NCI-H510A (cell line): ENCODE results near the gene ACP6.
"Not testable (repeated sequence)": the region's sequence is repeated elsewhere in the genome, so short reads cannot be mapped to it uniquely, and the experiment has no call there.

Experiments
- DNase-seq: peaks from one replicate; lab custom pipeline; 2025; lab: John Stamatoyannopoulos, UW

ACP6 gene

DNA sequence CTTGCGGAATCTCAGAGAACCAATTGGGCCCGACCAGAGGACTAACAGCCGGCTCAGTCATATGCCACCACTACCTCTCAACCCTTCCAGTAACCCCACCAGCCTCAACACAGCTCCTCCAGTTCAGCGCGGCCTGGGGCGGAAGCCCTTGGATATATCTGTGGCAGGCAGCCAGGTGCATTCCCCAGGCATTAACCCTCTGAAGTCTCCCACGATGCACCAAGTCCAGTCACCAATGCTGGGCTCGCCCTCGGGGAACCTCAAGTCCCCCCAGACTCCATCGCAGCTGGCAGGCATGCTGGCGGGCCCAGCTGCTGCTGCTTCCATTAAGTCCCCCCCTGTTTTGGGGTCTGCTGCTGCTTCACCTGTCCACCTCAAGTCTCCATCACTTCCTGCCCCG lies 49.8 kb downstream of the ACP6 start:
- DNase-seq, result no peak

- DNase-seq, result no peak
These were observed 50.6 kb downstream of the ACP6 start for GRCh38 chr1:147619741-147620140.

DNA sequence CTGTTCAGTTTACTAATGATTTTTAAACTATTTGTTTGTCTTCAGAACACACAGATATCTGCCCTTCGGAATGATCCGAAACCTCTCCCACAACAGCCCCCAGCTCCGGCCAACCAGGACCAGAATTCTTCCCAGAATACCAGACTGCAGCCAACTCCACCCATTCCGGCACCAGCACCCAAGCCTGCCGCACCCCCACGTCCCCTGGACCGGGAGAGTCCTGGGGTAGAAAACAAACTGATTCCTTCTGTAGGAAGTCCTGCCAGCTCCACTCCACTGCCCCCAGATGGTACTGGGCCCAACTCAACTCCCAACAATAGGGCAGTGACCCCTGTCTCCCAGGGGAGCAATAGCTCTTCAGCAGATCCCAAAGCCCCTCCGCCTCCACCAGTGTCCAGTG lies 51.6 kb downstream of the ACP6 start:
- no peak for DNase-seq

DNA sequence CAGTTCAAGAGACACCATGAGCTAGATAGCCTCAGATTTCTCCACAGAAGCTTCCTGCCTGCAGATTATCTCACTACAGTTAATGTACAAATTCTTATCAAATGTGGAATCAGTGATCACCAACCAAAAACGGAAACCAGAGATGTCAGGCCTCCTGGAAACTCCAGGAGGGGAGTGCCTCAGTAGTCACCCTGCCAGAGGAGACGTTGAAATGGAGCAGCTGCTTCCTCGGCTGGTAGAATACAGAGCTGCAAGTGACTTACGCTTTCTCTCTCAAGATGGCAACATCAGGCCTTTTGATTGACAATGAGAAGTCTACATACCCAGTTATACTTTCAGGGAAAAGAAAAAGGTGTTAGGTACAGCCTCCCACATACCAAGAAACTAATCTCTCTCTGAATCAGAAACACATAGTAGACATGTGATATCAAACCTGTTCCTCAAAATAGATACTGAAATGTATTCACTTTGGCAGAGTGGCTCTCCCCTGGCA lies 52.2 kb downstream of the ACP6 start:
- DNase-seq, result no peak

DNA sequence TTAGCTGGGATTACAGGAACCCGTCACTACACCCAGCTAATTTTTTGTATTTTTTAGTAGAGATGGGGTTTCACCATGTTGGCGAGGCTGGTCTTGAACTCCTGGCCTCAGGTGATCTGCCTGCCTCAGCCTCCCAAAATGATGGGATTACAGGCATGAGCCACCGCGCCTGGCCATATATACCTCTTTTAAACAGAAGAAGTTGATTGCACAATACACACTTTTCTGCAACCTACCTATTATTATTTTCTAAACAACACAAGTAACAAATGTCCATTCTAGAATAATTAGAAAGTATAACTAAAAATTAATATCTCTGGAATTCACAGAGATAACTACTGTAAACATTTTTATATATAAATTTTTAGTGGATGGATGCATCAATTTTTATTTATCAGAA lies 55.4 kb downstream of the ACP6 start:
- not testable (repeated sequence) for DNase-seq

- DNase-seq, result no peak
These were observed 56.8 kb downstream of the ACP6 start for GRCh38 chr1:147613506-147613905.

GRCh38 chr1:147612366-147612765 lies 58.0 kb downstream of the ACP6 start:
- peak; percentile 85 for DNase-seq

GRCh38 chr1:147611586-147611985 lies 58.7 kb downstream of the ACP6 start:
- DNase-seq, result no peak

- DNase-seq, result no peak
These were observed 59.3 kb downstream of the ACP6 start for GRCh38 chr1:147611021-147611426.

GRCh38 chr1:147609358-147609757 lies 61.0 kb downstream of the ACP6 start:
- no peak for DNase-seq

DNA sequence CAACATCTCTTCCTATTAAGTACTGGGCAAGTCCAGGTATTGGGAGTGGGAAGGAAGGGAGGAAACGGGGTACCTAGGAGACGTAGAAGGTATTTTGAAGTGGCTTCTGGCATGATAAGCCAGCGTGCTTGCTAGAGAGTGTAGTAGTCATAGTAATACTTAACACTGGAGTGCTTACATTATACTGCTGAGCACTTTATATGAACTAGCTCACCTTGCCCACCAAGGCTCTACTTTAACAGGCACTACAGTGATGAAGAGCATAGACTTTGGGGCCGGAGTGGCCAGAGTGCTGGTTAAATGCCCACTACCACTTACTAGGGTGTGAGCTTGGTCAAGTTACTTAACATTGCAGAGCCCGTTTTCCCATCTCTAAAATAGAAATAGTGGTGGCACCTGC lies 61.7 kb downstream of the ACP6 start:
- DNase-seq, result no peak

- no peak for DNase-seq
These were observed 64.7 kb downstream of the ACP6 start for GRCh38 chr1:147605591-147605990.

GRCh38 chr1:147603986-147604385 lies 66.3 kb downstream of the ACP6 start:
- DNase-seq, result no peak

DNA sequence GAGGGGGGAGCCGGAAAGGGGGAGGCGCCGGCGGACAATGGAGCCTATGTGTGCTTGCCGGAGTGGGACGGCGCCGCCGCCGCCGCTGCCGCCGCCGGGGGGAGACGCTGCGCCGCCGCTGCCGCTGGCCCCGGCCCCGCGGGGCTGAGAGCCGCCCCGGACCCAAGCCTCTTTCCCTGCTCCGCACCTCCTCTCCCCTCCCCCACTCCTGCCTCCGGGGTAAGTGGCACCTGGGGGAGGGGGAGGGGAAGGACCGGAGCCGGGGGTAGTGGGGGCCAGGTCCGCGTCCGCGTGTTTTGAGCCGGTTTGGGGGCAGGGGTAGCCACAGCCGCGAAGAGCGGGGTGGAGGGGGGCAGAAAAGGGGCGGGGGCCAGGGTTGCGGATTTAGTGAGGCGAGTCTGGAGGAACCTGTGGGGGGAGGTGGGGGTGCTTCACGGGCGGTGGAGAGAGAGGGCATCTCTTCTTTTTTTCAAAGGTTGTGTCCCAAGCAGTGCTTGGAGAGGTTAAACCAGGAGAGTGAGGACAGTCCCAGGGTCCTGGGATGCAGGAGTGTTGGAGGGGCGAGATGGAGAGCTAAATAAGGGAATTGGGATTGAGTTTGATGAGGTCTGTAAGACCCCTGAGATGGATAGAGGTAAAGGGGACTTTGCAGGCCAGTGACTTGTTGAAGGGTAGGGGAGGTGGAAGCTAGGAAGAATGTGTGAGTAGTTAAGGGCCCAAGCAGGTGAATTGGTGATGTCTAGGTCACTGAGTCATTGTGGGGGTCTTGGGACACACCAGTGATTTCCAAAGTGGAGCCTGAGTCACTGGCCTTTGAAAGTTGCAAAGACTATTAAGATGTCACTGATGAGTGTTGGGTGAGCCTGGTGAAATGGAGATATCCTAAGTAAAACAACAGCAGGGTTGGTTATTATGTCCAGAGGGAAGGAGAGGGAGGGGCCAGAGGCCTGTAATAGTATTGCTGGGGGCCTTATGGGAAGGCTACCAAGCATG lies 69.9 kb downstream of the ACP6 start:
- no peak for DNase-seq

GRCh38 chr1:147599362-147600118 lies 70.8 kb downstream of the ACP6 start:
- peak; percentile 92 for DNase-seq

DNA sequence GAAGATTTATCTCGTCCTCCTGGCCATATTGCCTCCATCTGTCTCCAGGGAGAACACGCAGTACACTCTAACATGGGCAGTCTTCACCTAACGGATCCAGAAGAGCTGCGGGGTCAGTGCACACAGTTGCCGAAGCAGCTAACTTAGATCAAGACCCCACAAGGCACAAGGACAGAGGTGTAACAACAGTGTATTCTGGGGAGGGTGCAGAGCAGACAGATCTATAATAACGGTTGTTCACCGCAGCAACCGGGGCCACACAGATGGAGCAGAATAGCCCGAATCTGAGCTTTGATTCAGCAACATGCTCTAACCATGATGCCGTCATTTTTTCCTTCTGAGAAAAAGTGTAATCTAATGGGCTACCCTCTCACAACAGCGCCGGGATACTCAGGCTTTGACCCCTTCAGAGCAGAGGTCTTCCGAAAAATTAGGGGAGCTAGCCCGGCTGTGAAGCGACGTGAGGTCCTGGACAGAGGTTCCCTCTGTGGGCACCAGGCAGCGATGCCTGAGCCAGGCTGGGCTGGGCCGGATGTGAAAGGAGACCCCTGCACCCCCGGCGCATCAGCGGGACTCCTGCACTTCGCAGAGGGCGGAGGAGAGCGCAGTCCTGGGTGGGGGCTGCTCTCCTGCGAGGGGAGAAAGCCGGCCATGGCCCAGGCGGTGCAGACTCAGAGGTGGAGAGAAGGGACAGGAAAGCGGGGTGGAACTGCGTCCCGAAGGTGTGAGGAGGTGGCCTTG lies 71.5 kb downstream of the ACP6 start:
- no peak for DNase-seq

DNA sequence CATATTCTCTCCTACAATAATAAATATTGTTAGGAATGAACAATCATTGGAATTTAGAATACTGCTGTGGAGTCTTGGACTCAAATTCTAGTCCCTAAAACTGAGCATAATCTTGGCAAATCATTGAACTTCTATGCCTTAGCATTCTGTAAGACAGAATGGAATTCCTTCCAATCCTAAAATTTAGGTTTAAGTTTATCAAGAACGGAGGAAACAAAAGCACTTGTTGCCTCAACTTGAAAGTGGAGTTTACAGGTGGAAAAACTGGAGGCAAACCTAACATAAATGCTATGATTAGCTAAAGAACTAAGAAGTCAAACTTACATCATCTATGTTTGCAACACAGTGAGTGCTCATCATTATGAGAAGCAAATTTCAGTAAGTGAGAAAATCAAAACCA lies 73.3 kb downstream of the ACP6 start:
- no peak for DNase-seq
